ENCODE results near the gene NABP1. TPM values are rescaled to one million over a fixed set of nuclear protein-coding genes. Genes with fewer than 3 reads are reported as not detected.

NABP1 gene
- total RNA-seq, 6 donors from 2014 or later: 35.7 to 137 (median 46.9) TPM

DNA sequence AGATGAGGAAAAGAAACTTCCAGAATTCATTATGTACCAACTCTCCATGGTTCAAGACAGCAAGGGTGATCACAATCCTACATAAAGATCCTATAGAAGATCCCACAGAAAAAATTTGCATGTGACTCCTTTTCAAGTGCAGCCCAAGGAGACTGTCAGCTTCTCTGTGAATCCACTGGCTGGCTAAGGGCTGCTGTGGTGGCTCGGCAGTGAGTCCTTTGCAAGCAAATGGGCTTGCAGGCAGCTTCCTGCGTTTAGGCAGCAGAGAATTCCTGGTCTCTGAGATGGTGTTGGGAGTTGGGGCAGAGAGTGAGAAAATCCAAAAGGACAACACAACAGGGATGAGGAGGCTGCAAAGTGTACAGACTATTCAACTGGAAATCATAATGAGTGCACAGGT lies 43.4 kb downstream of the NABP1 start:
- Histone ChIP-seq H3K4me1 (no peaks in the 10 kb centered on the region), H3K27me3 (no peaks in the 10 kb centered on the region), H3K36me3 (no peaks in the 10 kb centered on the region), H3K27ac (no peak overlapping the region), H3K9me3 (no peaks in the 10 kb centered on the region), H3K4me3 (no peak overlapping the region)
- no peak for TF ChIP-seq EP300 (IDR thresholded peaks at IDR 0.05)
- TF ChIP-seq POLR2A (IDR thresholded peaks at IDR 0.05): no peak
- TF ChIP-seq CTCF (IDR thresholded peaks at IDR 0.05): no peak
- TF ChIP-seq POLR2AphosphoS5 (IDR thresholded peaks at IDR 0.05): no peak
- DNase-seq (no peak), ATAC-seq (ENCODE audit: low FRiP score in 2 of 2) (no peak)
- WGBS, 2 donors: 79 to 87% methylated on average over 1 to 2 of the region's 2 CpGs

- 54 to 61% methylated on average over 1 of the region's 1 CpG for WGBS, 2 donors
- no peaks in the 10 kb centered on the region for H3K9me3 ChIP-seq
- no peak overlapping the region for H3K27ac ChIP-seq
- no peak overlapping the region for H3K4me3 ChIP-seq
- no peaks in the 10 kb centered on the region for H3K36me3 ChIP-seq
- TF ChIP-seq CTCF (IDR thresholded peaks at IDR 0.05) (no peak), POLR2A (IDR thresholded peaks at IDR 0.05) (no peak)
- H3K27me3 ChIP-seq: no peaks in the 10 kb centered on the region
- no peak for DNase-seq
- H3K4me1 ChIP-seq: no peaks in the 10 kb centered on the region
- no peak for ATAC-seq (ENCODE audit: low FRiP score in 2 of 2)
These were observed 46.1 kb downstream of the NABP1 start for GRCh38 chr2:191724015-191724414.

- Histone ChIP-seq H3K36me3 (no peaks in the 10 kb centered on the region), H3K27me3 (no peaks in the 10 kb centered on the region), H3K27ac (no peak overlapping the region), H3K4me1 (no peaks in the 10 kb centered on the region), H3K9me3 (no peaks in the 10 kb centered on the region), H3K4me3 (no peak overlapping the region)
- WGBS, 2 donors: 76 to 84% methylated on average over 5 of the region's 5 CpGs
- no peak for TF ChIP-seq POLR2AphosphoS5 (IDR thresholded peaks at IDR 0.05)
- TF ChIP-seq EP300 (IDR thresholded peaks at IDR 0.05): no peak
- no peak for TF ChIP-seq CTCF (IDR thresholded peaks at IDR 0.05)
- DNase-seq (no peak), ATAC-seq (ENCODE audit: low FRiP score in 2 of 2) (no peak)
These were observed 51.1 kb downstream of the NABP1 start for GRCh38 chr2:191728750-191729624.

DNA sequence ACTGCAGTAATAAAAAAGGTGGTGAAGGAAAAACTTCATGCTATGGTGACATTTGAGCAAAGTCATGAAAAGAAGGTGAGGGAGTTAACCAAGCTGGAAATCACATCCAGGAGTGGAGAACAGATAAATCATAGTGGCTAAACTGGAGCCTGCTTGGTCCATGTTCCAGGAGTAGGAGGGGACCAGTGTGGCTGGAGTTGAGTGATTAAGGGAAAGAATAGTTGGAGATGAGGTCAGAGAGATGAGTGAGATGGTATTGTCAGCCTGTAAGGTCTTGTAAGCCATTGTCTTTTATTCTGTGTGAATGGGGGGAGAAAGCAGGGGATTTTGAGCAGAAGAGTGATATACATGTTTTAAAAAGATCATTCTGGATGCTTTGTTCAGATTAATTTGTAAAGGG lies 52.3 kb downstream of the NABP1 start:
- H3K4me3 ChIP-seq: no peak overlapping the region
- no peaks in the 10 kb centered on the region for H3K4me1 ChIP-seq
- no peaks in the 10 kb centered on the region for H3K9me3 ChIP-seq
- TF ChIP-seq CTCF (IDR thresholded peaks at IDR 0.05) (no peak), POLR2A (IDR thresholded peaks at IDR 0.05) (no peak), EP300 (IDR thresholded peaks at IDR 0.05) (no peak), POLR2AphosphoS5 (IDR thresholded peaks at IDR 0.05) (no peak)
- H3K27ac ChIP-seq: no peak overlapping the region
- H3K27me3 ChIP-seq: no peaks in the 10 kb centered on the region
- DNase-seq (no peak), ATAC-seq (ENCODE audit: low FRiP score in 2 of 2) (no peak)
- H3K36me3 ChIP-seq: no peaks in the 10 kb centered on the region

Small RNAs within 50 kb of the gene (small RNA-seq; reads per million reads assigned to genes)
- gene RF02271: 0 reads per million in 4 donors

Other genes starting within 250 kb of the NABP1 start
- 100 to 1,000 TPM in 5 of 6 donors, 10 to 100 TPM in 1; 44.0 to 268 (median 173) TPM for gene CAVIN2, start 169.0 kb downstream of the NABP1 start, total RNA-seq